BE2C (cell line): ENCODE data around the gene KMO.
A peak's percentile ranks its signal among the peaks of the same experiment; 100 is the strongest.

Experiments
- DNase-seq: peaks from one replicate; pipeline ENCODE4 v3.0.0-alpha.2; 2020
- H3K27me3 ChIP-seq: fragments of 250-450 bp; sonication (Bioruptor Pico); 2 replicates; pipeline ENCODE4 v1.5.1; 2020; ENCODE audit warnings: mild to moderate bottlenecking
- H3K36me3 ChIP-seq: fragments of 250-450 bp; sonication (Bioruptor Pico); 2 replicates; pipeline ENCODE4 v1.5.1; 2020; ENCODE audit warnings: mild to moderate bottlenecking
- H3K4me1 ChIP-seq: fragments of 250-450 bp; sonication (Bioruptor Pico); 2 replicates; pipeline ENCODE4 v1.5.1; 2020
- H3K4me3 ChIP-seq: 2 replicates; pipeline ENCODE4 v1.5.1; 2011; ENCODE audit warnings: low read depth, low read length
- H3K9me3 ChIP-seq: fragments of 250-450 bp; sonication (Bioruptor Pico); 2 replicates; pipeline ENCODE4 v1.5.1; 2020
- TF ChIP-seq, protein P1 (sequence below): IDR thresholded peaks from 2 replicates; pipeline ENCODE4 v1.5.1; 2012; ENCODE audit warnings: mild to moderate bottlenecking, low read depth, low read length

Gene KMO

DNA sequence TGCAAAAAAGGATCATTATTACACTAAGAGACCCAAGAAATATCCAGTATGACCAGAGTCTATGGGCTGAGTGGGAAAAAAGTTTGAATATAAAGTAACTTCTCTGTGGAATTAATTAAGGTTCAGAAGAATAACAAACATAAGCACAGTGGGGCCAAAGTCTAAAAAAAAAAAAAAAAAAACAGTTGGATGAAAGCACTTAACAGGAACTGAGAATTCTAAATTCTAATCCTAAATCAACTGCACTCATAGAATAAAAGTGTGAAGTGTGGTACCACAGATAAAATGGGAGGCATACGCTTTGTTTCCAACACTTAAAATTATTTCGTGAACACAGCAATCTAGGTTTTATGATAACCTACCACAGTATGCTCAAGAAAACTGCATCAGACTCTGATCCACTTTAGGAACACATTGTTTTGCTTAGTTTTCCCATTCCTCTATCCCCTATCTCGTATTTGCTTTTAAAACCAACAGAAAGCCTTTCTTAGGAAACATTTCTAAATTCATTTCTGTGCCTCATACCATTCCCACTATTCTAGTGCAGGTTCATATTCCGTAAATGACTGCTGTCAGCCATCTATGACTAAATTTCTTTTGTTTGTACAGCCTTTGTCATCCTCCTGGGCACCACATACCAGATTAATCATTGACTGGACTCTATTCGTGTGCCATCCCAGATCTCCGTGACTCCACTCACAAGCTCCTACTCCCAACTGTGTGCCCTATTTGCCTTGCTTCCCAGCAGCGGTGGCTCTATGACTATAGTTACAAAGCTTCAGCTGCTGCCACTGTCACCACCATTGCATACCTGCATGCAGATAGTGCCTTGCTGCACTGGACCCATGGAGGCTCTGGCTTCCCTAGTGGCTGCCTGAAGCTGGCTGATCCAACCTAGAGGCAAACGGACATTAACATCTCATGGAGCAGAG, 83.1 kb downstream of the KMO start:
- Histone ChIP-seq H3K4me3 (no peak overlapping the region), H3K9me3 (no peaks in the 10 kb centered on the region), H3K36me3 (no peaks in the 10 kb centered on the region), H3K27me3 (no peaks in the 10 kb centered on the region), H3K4me1 (no peaks in the 10 kb centered on the region)
- TF ChIP-seq, protein P1, sequence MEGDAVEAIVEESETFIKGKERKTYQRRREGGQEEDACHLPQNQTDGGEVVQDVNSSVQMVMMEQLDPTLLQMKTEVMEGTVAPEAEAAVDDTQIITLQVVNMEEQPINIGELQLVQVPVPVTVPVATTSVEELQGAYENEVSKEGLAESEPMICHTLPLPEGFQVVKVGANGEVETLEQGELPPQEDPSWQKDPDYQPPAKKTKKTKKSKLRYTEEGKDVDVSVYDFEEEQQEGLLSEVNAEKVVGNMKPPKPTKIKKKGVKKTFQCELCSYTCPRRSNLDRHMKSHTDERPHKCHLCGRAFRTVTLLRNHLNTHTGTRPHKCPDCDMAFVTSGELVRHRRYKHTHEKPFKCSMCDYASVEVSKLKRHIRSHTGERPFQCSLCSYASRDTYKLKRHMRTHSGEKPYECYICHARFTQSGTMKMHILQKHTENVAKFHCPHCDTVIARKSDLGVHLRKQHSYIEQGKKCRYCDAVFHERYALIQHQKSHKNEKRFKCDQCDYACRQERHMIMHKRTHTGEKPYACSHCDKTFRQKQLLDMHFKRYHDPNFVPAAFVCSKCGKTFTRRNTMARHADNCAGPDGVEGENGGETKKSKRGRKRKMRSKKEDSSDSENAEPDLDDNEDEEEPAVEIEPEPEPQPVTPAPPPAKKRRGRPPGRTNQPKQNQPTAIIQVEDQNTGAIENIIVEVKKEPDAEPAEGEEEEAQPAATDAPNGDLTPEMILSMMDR = no peak
- no peak for DNase-seq

DNA sequence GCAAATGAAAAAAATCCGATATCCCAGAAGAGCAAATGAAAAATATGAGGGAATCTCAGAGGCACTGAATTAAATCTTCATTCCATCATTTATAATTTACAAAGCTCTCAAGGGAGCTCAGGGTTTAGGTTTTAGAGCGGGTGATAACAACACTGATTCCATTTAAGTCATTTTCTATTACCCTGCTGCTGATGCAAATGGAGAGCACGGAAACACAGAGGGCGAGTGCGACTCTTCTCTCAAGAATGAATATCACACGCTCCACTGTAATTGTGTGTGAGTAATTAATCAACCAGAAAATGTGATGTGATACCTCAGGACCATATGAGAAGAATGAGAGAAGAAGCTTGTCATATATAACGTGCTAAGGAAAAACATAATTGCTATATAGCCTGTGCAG, 85.2 kb downstream of the KMO start:
- DNase-seq = no peak
- no peaks in the 10 kb centered on the region for H3K4me1 ChIP-seq
- H3K36me3 ChIP-seq = no peaks in the 10 kb centered on the region
- H3K9me3 ChIP-seq = no peaks in the 10 kb centered on the region
- H3K4me3 ChIP-seq = no peak overlapping the region
- H3K27me3 ChIP-seq = no peaks in the 10 kb centered on the region
- TF ChIP-seq, protein P1 = no peak

DNA sequence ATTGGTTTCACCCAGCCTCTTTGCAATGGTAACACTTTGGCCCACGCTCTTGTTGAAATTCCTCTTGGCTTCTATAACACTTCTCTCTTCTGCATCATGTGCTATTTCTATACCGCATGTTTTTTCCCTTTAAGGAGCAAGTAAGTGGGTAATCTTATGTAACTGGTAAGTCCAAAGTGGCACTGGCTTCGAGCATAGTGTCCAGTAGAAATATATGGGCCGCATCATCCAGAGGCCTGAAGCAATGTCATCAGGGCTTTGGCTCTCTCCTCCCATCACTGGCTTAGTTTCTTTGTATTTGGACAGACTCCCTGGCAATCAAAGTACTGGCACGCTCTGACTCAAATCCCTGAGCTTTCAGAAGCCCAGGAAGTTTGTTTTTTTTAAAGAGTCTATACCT, 90.5 kb downstream of the KMO start:
- H3K4me3 ChIP-seq = no peak overlapping the region
- TF ChIP-seq, protein P1 = no peak
- H3K36me3 ChIP-seq = 0 out of 2 replicates have a peak, but pooled peaks cover 3% of the 10 kb centered on the region
- no peaks in the 10 kb centered on the region for H3K27me3 ChIP-seq
- H3K4me1 ChIP-seq = no peaks in the 10 kb centered on the region
- no peaks in the 10 kb centered on the region for H3K9me3 ChIP-seq
- no peak for DNase-seq

DNA sequence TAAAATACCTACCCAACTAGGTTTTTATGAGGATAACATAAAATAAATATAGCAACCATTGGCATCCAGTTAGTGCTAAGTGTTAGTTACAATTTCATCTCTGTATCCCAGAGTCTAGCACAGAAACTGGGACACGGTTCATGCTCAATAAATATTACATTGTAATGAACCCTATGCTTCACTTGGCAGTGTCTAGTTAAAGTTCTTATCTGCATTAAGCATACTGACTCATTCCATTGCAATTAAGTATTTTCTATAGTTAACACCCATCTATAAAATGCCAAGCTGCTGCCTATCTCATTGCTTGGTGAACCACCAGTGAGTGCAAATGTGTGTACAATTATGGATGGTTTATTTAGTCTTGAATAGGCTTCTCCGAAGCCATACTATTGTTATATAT, 92.8 kb downstream of the KMO start:
- TF ChIP-seq, protein P1 = no peak
- Histone ChIP-seq H3K4me1 (no peaks in the 10 kb centered on the region), H3K4me3 (no peak overlapping the region), H3K27me3 (no peaks in the 10 kb centered on the region), H3K36me3 (0 out of 2 replicates have a peak, but pooled peaks cover 3% of the 10 kb centered on the region), H3K9me3 (no peaks in the 10 kb centered on the region)
- no peak for DNase-seq

DNA sequence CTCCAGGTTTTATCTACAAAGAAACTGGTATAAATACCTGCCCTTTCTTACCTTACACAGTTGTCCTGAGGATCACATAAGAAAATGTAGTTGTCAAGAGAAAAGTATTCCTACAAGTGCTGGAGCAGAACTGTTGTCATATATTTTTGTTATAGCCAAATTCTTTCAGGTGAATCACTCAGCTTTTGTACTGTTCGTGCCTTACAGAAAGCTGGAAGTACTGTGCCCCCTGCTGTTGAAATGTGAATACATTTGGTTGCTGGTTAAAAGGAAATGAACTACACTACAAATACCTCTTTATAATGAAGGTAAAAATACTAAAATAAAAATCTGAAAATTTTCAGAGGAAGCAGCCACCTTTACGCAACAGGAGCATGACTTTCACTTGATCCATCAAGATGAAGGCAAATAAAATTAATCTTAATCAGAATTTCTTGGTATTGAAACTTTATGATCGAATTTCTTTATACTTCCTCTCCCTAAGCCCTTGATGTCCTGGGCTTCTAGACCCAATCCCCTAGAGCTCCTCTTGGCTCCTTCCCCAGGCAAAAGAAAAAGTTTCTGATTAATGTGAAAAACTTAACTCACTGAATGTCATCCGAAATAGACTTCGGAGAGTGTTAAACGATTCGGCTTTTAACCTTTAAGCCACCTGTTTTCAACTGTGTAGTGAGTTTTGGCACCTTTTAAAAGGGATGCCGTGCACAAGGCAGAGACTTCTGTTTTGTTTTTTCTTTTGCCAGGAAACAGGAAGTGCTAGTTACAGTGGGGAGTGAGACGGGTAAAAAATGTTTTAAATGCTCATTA, 95.5 kb downstream of the KMO start:
- H3K36me3 ChIP-seq = 0 out of 2 replicates have a peak, but pooled peaks cover 3% of the 10 kb centered on the region
- no peak overlapping the region for H3K4me3 ChIP-seq
- H3K27me3 ChIP-seq = no peaks in the 10 kb centered on the region
- H3K9me3 ChIP-seq = no peaks in the 10 kb centered on the region
- no peaks in the 10 kb centered on the region for H3K4me1 ChIP-seq
- DNase-seq = peak; percentile 30
- TF ChIP-seq, protein P1 = peak; percentile 70
